Muscle of leg (tissue), 11 donors: ENCODE measurements around the gene RIPPLY3. TPM values are rescaled to one million over a fixed set of nuclear protein-coding genes. Genes with fewer than 3 reads are reported as not detected.

Experiments
- DNase-seq: peaks from one replicate; pipeline ENCODE4 v3.0.0; 2013
- H3K27ac ChIP-seq: one replicate; pipeline ENCODE4 v1.5.1; 2013; ENCODE audit warnings: mild to moderate bottlenecking, low read length, control low read depth
- H3K27me3 ChIP-seq: one replicate; pipeline ENCODE4 v1.6.1; 2013; ENCODE audit warnings: low read length; ENCODE audit not compliant: control insufficient read depth, insufficient read depth
- H3K36me3 ChIP-seq: one replicate; pipeline ENCODE4 v1.6.1; 2013; ENCODE audit warnings: low read length; ENCODE audit not compliant: control insufficient read depth, insufficient read depth
- H3K4me1 ChIP-seq: one replicate; pipeline ENCODE4 v1.6.1; 2013; ENCODE audit warnings: low read length; ENCODE audit not compliant: control insufficient read depth, insufficient read depth
- H3K4me3 ChIP-seq: one replicate; pipeline ENCODE4 v1.5.1; 2013; ENCODE audit warnings: low read length, control low read depth
- H3K9me3 ChIP-seq: replicated peaks from 2 replicates; pipeline ENCODE4 v1.6.1; 2013; ENCODE audit warnings: low read depth, low read length; ENCODE audit not compliant: control insufficient read depth
- WGBS: methylation state at CpG from one replicate; pipeline ENCODE4 v1.1.5; 2013; ENCODE audit warnings: missing lambda C conversion rate; ENCODE audit not compliant: insufficient coverage; 5-methylcytosine and 5-hydroxymethylcytosine counted together
- polyA plus RNA-seq, 8 donors: library from polyadenylated mRNA; unstranded; fragments of 120-200 nt; gene quantifications; one replicate each; pipeline versions ENCODE4 v1.2.1 to v1.2.3, GENCODE V29; 2013; ENCODE audit warnings: inconsistent platforms in 1 of 8, low replicate concordance in 1 of 8; ENCODE audit not compliant: insufficient read length in 8 of 8, insufficient read depth in 1 of 8
- total RNA-seq: library from RNA; stranded (reverse); fragments of 120-200 nt; gene quantifications from one replicate; pipeline ENCODE4 v1.2.4, GENCODE V29; 2013

Gene RIPPLY3
- total and polyA plus RNA-seq, 9 donors = 0.09 to 0.50 (median 0.17) TPM

- no peaks in the 10 kb centered on the region for H3K9me3 ChIP-seq
- peak overlapping the region; percentile 46 for H3K4me3 ChIP-seq
- DNase-seq = peak; percentile 32
- H3K4me1 ChIP-seq = peaks cover 18% of the 10 kb centered on the region
- no peaks in the 10 kb centered on the region for H3K27me3 ChIP-seq
- WGBS = 3% methylated on average over 16 of the region's 34 CpGs
- peak overlapping the region; percentile 92 for H3K27ac ChIP-seq
- H3K36me3 ChIP-seq = peaks cover 3% of the 10 kb centered on the region
These were observed 39.4 kb upstream of the RIPPLY3 start for GRCh38 chr21:36966821-36967768.

- peaks cover 3% of the 10 kb centered on the region for H3K36me3 ChIP-seq
- peak overlapping the region; percentile 62 for H3K27ac ChIP-seq
- H3K9me3 ChIP-seq = no peaks in the 10 kb centered on the region
- H3K4me1 ChIP-seq = peaks cover 18% of the 10 kb centered on the region
- DNase-seq = no peak
- 40% methylated on average over 1 of the region's 4 CpGs for WGBS
- no peaks in the 10 kb centered on the region for H3K27me3 ChIP-seq
- H3K4me3 ChIP-seq = no peak overlapping the region
These were observed 38.1 kb upstream of the RIPPLY3 start for GRCh38 chr21:36968414-36968813.

GRCh38 chr21:36968976-36969375 lies 37.5 kb upstream of the RIPPLY3 start:
- no peaks in the 10 kb centered on the region for H3K9me3 ChIP-seq
- DNase-seq = no peak
- H3K27ac ChIP-seq = no peak overlapping the region
- no peaks in the 10 kb centered on the region for H3K27me3 ChIP-seq
- H3K4me1 ChIP-seq = peaks cover 18% of the 10 kb centered on the region
- no CpG with 5 or more reads among the region's 1 CpG for whole genome bisulfite sequencing
- peaks cover 3% of the 10 kb centered on the region for H3K36me3 ChIP-seq
- no peak overlapping the region for H3K4me3 ChIP-seq

GRCh38 chr21:36973986-36974850 lies 32.3 kb upstream of the RIPPLY3 start:
- Histone ChIP-seq H3K27me3 (no peaks in the 10 kb centered on the region), H3K9me3 (no peaks in the 10 kb centered on the region), H3K27ac (no peak overlapping the region), H3K4me3 (no peak overlapping the region), H3K4me1 (peaks cover 9% of the 10 kb centered on the region), H3K36me3 (peaks cover 3% of the 10 kb centered on the region)
- 90% methylated on average over 4 of the region's 14 CpGs for WGBS
- no peak for DNase-seq

- Histone ChIP-seq H3K27me3 (no peaks in the 10 kb centered on the region), H3K36me3 (peaks cover 2% of the 10 kb centered on the region), H3K9me3 (no peaks in the 10 kb centered on the region), H3K4me3 (no peak overlapping the region), H3K27ac (no peak overlapping the region), H3K4me1 (peaks cover 9% of the 10 kb centered on the region)
- WGBS = 77% methylated on average over 6 of the region's 6 CpGs
- no peak for DNase-seq
These were observed 31.7 kb upstream of the RIPPLY3 start for GRCh38 chr21:36974851-36975192.

- WGBS = 50% methylated on average over 1 of the region's 5 CpGs
- H3K9me3 ChIP-seq = no peaks in the 10 kb centered on the region
- H3K36me3 ChIP-seq = no peaks in the 10 kb centered on the region
- H3K27me3 ChIP-seq = peaks cover 5% of the 10 kb centered on the region
- peaks cover 20% of the 10 kb centered on the region for H3K4me1 ChIP-seq
- DNase-seq = no peak
- H3K4me3 ChIP-seq = no peak overlapping the region
- H3K27ac ChIP-seq = no peak overlapping the region
These were observed 30.2 kb upstream of the RIPPLY3 start for GRCh38 chr21:36976228-36976861.

- WGBS = no CpG with 5 or more reads among the region's 8 CpGs
- H3K9me3 ChIP-seq = no peaks in the 10 kb centered on the region
- H3K27me3 ChIP-seq = peaks cover 5% of the 10 kb centered on the region
- DNase-seq = peak; percentile 89
- peak overlapping the region; percentile 22 for H3K27ac ChIP-seq
- peaks cover 20% of the 10 kb centered on the region for H3K4me1 ChIP-seq
- H3K36me3 ChIP-seq = no peaks in the 10 kb centered on the region
- no peak overlapping the region for H3K4me3 ChIP-seq
These were observed 29.4 kb upstream of the RIPPLY3 start for GRCh38 chr21:36976882-36977651.

- H3K36me3 ChIP-seq = no peaks in the 10 kb centered on the region
- H3K27me3 ChIP-seq = peaks cover 5% of the 10 kb centered on the region
- DNase-seq = peak; percentile 49
- H3K4me1 ChIP-seq = peaks cover 20% of the 10 kb centered on the region
- 3% methylated on average over 52 of the region's 53 CpGs for WGBS
- H3K9me3 ChIP-seq = no peaks in the 10 kb centered on the region
- no peak overlapping the region for H3K27ac ChIP-seq
- H3K4me3 ChIP-seq = peak overlapping the region; percentile 33
These were observed 26.0 kb upstream of the RIPPLY3 start for GRCh38 chr21:36980280-36981048.

GRCh38 chr21:36981049-36981391 lies 25.5 kb upstream of the RIPPLY3 start:
- no peaks in the 10 kb centered on the region for H3K36me3 ChIP-seq
- H3K4me3 ChIP-seq = no peak overlapping the region
- no CpG with 5 or more reads among the region's 2 CpGs for WGBS
- H3K9me3 ChIP-seq = no peaks in the 10 kb centered on the region
- DNase-seq = no peak
- H3K27ac ChIP-seq = no peak overlapping the region
- H3K4me1 ChIP-seq = peaks cover 20% of the 10 kb centered on the region
- peaks cover 5% of the 10 kb centered on the region for H3K27me3 ChIP-seq
